Eye (tissue), 1 donor: ENCODE measurements around the gene KLHL30.

ENCODE experiments used
- DNase-seq: peaks from one replicate; pipeline ENCODE4 v3.0.0-alpha.2; 2015

Gene KLHL30

GRCh38 chr2:238131761-238132462 is 6.6 kb upstream of the KLHL30 start:
- no peak for DNase-seq

DNA sequence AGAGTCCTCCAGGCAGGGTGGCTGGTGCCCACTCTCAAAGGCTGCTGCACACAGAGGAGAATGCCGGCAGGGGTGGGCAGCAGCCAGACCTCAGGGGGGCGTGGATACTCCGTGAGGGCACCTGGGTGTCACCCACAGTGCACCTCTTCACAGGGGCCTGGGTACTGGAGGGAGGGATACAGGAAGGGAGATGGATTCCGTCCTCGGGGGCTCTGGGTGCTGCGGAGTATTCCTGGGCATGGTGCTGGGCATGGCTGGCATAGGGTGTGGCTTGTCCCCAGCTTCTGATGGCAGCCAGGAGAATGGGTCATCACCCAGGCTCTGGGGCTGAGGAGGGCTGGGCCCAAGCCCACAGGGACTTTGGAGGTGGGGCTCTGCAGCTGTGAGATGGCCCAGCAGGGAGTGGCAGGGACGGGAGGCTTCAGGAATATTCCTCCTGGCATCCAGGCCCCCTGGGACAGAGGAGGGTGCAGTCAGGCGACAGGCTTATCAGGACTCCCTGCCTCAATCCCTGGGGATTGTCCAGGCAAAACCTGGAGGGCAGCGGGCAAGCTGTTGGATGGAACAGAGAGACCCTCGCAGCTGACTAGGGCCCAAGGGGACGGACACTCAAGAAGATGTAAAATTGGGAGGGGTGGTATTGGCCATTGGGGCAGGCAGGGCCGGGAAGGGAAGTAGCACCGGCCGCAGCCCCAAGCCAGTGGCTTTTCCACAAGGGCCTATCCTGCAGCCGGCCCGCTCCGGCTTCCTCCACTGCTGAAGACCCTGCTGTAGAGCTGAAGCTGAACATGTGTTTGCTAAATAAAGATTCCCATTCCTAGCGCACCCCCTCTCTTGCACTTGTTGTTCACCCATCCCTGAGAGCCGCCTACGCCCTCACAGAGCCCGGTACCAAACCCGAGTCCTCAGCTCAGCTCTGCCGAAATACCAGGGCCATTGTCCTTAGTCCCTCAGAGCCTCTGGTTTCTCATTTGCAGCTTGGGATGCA is 5.7 kb upstream of the KLHL30 start:
- no peak for DNase-seq

DNA sequence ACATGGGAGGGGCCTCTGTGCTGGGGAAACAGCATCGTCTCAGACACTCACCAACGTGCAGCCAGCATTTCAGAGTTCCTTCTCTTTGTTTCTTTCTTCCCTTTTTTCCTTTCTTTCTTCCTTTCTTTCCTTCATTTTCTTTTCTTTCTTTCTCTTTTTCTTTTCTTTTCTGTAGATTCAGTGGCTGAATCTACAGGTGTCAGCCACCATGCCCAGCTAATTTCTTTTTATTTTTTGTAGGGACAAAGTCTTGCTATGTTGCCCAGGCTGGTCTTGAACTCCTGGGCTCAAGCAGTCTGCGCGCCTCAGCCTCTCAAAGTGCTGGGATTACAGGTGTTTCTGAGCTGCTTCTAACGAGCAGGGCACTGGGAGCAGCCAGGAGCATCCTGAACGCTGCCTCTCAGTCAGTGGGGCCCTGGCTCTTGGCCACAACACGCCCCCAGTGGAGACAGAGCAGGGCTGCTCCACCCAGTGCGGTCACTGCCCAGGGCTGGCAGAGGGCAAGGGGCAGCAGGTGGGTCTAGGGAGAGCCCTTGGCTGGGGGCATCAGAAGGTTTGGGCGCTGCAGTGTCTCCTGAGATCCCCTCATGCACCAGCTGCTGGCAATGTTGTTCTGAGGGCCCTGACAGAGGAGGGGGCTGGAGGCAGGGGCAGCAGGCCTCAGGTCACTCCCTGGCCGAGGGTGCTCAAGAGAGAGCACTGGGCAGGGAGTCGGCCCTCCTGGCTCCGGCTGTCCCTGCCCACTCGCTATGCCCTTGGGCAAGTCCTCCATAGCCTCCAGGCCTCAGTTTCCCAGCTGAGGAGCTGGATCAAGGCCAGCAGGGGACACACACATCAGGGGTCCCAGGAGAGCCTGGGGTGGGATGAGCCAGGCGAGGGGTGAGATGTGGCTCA is 4.7 kb upstream of the KLHL30 start:
- DNase-seq = no peak

DNA sequence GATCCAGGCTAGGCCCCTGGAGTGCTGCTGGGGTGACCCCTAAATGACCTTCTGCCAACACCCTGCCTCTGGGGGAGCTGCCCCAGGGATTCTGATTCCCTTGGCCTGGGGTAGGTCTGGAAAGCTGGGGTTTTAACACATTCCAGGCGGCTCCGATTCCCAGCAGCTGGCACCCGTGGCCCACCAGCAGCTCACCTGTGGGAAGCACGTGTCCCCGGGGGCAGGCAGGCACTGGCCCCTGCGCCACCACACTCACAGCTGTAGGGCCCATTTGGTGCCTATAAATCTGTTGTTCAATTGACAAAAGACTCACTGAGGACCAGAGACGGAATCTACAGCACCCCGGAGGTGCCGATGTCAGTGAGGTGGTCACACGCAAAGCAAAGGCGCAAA is 4.1 kb upstream of the KLHL30 start:
- DNase-seq = no peak

GRCh38 chr2:238135601-238136150 is 2.8 kb upstream of the KLHL30 start:
- no peak for DNase-seq

- no peak for DNase-seq
These were observed 1.5 kb upstream of the KLHL30 start for GRCh38 chr2:238136820-238137537.

DNA sequence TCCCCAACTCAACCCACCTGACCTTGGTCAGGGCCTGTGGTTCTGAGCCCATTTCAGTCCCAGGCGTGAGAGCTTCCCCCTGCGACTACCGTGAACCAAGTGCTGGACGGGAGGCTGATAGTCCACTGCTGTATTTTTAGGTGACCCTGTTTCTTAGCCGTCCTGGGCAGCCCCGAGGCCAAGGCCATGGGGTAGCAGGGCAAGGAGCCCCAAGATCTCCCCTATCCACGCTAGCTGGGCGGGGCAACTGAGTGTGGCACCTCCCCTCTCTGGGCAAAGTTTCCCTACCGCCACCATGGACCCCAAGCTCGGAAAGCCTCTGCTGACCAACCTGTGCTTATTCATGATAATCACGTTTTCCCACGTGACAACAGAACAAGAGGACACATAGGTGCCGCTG is 583 bp upstream of the KLHL30 start:
- no peak for DNase-seq

DNA sequence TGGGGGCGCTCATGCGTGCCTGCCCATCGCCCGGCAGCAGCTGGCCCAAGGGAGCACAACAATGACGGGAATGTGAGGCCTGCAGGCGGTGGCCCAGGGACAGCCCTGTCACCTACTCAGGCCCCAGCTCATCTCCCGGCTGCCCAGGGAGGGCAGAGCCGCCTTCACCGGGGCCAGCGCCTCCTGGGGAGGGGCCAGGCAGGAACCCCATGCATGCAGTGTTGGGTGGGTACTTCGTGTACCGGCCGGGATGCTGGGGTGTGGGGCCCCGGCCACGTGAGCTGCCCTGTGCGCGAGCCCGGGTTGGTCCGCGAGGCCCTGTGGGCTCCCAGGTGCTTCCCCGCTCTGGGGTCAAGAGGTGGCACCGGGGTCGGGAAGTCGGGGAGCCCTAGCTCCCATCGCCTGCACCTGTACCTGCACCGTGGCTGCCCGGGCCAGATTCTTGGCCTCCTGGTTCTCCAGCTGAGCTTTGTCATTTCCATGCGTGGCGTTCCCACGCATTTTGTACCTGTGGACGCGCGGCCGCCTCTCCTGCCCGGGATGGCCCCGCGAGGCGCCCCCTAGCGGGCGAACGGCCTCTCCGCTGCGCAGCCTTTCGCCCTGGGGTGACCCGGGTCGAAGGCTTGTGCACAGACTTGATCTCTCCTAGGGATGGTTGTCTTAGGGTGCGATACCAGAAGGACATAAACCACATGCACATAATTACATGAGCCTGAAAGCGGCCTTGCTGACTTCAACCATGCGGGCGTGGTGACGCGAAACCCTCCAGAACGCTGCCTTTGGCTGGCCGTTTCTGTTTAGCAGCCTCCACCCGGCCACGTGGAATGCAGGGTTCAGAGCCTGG is 950 bp downstream of the KLHL30 start:
- peak; percentile 63 for DNase-seq

GRCh38 chr2:238140040-238140439 is 1.6 kb downstream of the KLHL30 start:
- no peak for DNase-seq

GRCh38 chr2:238140721-238141540 is 2.5 kb downstream of the KLHL30 start:
- no peak for DNase-seq

DNA sequence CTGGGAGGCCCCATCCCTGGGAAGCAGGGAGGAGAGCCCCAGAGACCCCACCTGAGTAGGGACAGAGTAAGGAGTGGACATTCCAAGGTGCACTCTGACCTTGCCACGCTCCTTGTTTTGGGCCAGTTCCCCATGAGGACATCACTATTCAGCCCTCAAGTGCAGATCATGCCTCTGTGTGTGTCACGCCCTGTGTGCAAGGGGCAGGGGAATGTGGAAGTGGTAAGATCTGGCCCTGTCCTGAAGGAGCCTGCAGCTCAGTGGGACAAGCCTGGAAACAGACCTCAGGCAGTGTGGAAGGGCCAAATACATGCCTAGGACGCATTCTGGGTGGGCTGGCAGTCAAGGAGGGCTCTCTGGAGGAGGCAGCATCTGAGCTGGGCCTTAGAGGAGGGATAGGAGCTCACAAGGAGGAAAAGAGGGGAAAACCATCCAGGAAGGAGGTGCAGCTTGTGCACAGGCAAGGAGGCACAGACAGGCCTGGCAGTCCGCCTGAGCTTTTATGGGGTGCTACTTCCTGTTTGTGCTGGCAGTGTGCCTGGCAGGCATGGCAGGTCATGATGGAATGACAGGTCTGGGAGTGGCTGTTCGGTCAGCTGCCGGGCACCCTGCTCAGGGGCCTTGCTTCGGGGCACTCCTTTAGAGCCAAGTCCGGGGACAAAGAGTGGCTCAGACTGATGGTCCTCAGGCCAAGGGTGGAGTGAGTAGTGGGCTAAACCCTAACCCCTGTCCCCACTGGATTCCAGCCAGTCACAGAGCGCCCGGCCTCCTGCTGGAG is 3.3 kb downstream of the KLHL30 start:
- DNase-seq = no peak

DNA sequence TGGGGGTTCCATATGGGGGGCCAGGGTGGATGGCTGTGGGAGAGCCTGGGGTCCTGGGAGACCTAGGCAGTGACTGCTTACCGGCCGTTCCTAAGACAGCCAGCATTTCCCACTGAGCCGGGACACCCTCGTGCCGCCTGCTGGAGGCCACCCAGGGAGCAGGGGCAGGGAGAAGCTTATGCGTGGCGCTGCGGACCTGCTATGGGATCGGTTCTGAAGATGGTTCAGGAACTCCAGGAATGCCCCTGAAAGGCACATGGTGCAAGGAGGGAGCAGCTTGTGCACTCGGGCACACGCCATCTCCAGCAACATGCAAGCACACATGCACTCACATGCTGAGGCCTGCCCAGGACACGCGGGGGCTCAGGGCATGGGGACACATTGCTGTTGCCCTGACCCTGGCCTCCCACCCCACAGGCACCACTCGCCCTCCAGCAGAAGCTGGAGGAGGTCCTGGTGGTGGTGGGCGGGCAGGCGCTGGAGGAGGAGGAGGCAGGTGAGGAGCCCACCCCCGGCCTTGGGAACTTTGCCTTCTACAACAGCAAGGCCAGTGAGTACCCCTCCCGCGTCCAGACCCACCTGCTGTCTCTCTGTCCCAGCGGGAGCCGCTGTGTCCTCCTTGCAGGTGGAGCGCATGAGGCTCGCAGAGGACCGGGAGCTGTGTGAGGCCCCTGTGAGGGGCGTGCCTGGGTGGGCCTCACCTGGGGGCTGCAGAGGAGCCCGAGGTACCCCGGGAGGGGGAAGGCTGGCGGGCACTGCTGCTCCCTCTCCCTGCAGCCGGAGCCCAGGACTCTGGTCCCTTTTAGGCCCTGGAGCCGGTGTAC is 4.1 kb downstream of the KLHL30 start:
- DNase-seq = no peak

- no peak for DNase-seq
These were observed 4.9 kb downstream of the KLHL30 start for GRCh38 chr2:238143239-238143951.

- DNase-seq = no peak
These were observed 5.8 kb downstream of the KLHL30 start for GRCh38 chr2:238144262-238144661.

DNA sequence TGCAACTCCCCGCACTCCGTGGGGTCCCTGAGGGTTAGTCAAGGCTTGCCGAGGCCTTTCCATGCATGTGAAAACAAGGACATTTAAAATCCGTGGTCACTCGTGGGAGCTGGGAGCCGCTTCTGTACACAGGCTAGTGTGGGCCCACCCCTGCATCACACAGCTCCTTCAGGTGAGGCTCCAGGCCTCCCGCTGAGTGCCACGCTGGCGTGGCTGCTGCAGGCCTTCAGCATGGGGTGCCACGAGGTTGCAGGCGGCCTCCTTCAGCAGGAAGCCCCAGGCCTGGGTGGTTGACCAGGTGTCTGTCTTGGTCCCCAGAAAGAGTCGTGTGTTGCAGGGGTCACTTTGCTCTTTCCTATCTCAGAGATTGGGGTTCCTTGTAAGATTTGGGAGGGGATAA is 6.6 kb downstream of the KLHL30 start:
- no peak for DNase-seq

GRCh38 chr2:238145851-238146250 is 7.4 kb downstream of the KLHL30 start:
- no peak for DNase-seq

- no peak for DNase-seq
These were observed 8.5 kb downstream of the KLHL30 start for GRCh38 chr2:238146884-238147544.
